Measurements from ENCODE around the gene CTSC. TPM values are rescaled to one million over a fixed set of nuclear protein-coding genes. Genes with fewer than 3 reads are reported as not detected.

The CTSC gene
- total and polyA plus RNA-seq, 7 donors = 28.0 to 203 (median 47.1) TPM

DNA sequence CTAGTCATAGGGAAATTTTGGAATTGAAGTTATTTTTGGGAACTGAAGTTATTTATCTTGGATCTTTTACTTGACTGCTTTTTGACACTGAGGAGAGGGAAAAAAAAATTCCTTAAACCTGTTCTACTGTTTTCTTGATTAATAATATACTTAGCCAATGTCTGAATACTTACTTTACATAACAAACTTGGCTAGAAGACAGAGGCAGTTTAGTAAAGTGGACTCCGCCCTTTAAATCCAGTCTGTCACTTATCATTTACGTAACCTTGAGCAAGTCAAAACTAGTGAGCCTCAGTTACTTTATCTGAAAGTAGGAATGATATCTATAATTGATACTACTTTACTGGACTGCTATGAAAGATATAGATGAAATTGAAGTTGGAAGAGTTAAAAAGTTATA lies 19.5 kb downstream of the CTSC start:
- Histone ChIP-seq H3K27ac (no peak overlapping the region), H3K4me1 (peaks cover 0 to 22% (median 21%) of the 10 kb centered on the region in 4 donors), H3K36me3 (no peaks in the 10 kb centered on the region), H3K27me3 (no peaks in the 10 kb centered on the region), H3K9me3 (no peaks in the 10 kb centered on the region), H3K4me3 (no peak overlapping the region)
- WGBS, 2 donors = 25 to 76% methylated on average over 2 of the region's 2 CpGs
- no peak for TF ChIP-seq POLR2AphosphoS5 (IDR thresholded peaks at IDR 0.05)
- TF ChIP-seq, protein P1, sequence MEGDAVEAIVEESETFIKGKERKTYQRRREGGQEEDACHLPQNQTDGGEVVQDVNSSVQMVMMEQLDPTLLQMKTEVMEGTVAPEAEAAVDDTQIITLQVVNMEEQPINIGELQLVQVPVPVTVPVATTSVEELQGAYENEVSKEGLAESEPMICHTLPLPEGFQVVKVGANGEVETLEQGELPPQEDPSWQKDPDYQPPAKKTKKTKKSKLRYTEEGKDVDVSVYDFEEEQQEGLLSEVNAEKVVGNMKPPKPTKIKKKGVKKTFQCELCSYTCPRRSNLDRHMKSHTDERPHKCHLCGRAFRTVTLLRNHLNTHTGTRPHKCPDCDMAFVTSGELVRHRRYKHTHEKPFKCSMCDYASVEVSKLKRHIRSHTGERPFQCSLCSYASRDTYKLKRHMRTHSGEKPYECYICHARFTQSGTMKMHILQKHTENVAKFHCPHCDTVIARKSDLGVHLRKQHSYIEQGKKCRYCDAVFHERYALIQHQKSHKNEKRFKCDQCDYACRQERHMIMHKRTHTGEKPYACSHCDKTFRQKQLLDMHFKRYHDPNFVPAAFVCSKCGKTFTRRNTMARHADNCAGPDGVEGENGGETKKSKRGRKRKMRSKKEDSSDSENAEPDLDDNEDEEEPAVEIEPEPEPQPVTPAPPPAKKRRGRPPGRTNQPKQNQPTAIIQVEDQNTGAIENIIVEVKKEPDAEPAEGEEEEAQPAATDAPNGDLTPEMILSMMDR (IDR thresholded peaks at IDR 0.05) = no peak
- no peak for DNase-seq
- intact Hi-C loops (cut with DNase I) = no loop called here

DNA sequence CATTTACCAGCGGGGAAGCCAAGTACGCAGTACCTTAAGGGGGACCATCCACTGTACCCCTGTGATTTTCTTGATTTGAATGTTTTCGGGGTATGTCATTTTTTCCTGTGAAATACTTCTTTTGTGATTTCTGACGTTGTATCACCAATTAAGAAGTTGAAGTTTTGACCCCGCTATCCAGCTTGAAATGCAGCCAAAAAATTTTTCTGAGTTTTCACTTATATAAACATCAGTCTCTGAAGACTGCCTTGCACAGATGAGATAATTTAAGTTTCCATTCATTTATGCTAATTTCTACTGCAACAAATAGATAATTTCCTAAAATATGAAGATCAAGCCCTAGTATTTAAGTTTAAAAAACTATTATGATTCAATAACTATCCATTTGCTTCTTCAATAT lies 20.0 kb downstream of the CTSC start:
- Histone ChIP-seq H3K27ac (no peak overlapping the region), H3K9me3 (no peaks in the 10 kb centered on the region), H3K27me3 (no peaks in the 10 kb centered on the region), H3K4me1 (peaks cover 0 to 27% (median 25%) of the 10 kb centered on the region in 4 donors), H3K36me3 (no peaks in the 10 kb centered on the region), H3K4me3 (no peak overlapping the region)
- DNase-seq = no peak
- WGBS, 2 donors = 80 to 87% methylated on average over 5 of the region's 5 CpGs
- intact Hi-C loops (cut with DNase I) = no loop called here
- TF ChIP-seq EP300 (IDR thresholded peaks at IDR 0.05) (no peak), POLR2AphosphoS5 (IDR thresholded peaks at IDR 0.05) (no peak), POLR2A (IDR thresholded peaks at IDR 0.05) (no peak)
- TF ChIP-seq, protein P1 (IDR thresholded peaks at IDR 0.05) = no peak

DNA sequence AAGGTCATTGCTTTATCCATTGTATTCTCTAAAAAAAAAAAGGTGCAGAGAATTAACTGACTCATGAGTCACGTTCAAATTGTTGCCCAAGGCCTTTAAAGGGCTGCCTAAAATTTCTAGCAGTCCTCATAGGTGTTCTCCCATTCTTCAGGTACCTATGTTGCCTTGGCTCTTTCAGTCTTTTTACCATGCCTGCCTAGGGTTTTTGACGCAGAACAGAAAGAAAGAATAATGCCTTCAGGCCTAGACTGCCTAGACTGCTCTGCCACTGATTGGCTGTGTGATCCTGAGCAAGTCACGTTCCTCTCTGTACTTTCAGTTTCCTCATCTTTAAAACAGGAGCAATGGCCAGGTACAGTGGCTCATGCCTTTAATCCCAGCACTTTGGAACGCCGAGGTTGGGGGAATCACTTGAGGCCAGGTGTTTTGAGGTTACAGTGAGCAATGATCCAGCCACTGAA lies 21.5 kb downstream of the CTSC start:
- WGBS, 2 donors = 28 to 72% methylated on average over 5 of the region's 5 CpGs

DNA sequence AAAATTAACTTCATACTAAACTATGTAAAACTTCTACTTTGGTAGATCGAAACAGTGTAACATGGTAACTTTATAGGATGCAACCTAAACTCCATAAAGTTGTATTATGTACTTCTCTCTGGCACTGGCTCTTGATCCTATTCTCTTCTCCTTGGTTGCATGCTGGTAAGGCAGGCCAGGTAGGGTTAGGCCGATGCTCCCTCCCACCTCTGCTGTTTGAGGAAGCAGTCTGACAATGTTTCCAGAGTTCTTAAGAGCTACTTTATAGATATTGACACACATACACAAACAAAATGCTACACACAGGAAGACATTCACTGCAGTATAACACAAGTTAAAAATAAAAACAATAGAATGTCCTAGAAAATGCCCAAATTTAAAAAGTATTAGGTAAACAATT lies 22.5 kb downstream of the CTSC start:
- H3K27ac ChIP-seq = no peak overlapping the region
- TF ChIP-seq, protein P1 (IDR thresholded peaks at IDR 0.05) = no peak
- H3K4me3 ChIP-seq = no peak overlapping the region
- no peaks in the 10 kb centered on the region for H3K9me3 ChIP-seq
- intact Hi-C loops (cut with DNase I) = no loop called here
- WGBS, 2 donors = 51 to 80% methylated on average over 2 of the region's 2 CpGs
- H3K4me1 ChIP-seq = peaks cover 0 to 42% (median 27%) of the 10 kb centered on the region in 4 donors
- DNase-seq = no peak
- H3K36me3 ChIP-seq = no peaks in the 10 kb centered on the region
- no peaks in the 10 kb centered on the region for H3K27me3 ChIP-seq

More for the DNA sequence above, 21.5 kb downstream of the CTSC start:
- no peaks in the 10 kb centered on the region for H3K36me3 ChIP-seq
- TF ChIP-seq EP300 (IDR thresholded peaks at IDR 0.05) (no peak), POLR2AphosphoS5 (IDR thresholded peaks at IDR 0.05) (no peak), POLR2A (IDR thresholded peaks at IDR 0.05) (no peak)
- TF ChIP-seq, protein P1 (IDR thresholded peaks at IDR 0.05) = no peak
- no peaks in the 10 kb centered on the region for H3K9me3 ChIP-seq
- H3K27me3 ChIP-seq = no peaks in the 10 kb centered on the region
- no peak for DNase-seq
- no peak overlapping the region for H3K4me3 ChIP-seq
- intact Hi-C loops (cut with DNase I) = no loop called here
- peaks cover 0 to 41% (median 30%) of the 10 kb centered on the region in 4 donors for H3K4me1 ChIP-seq
- H3K27ac ChIP-seq = no peak overlapping the region

DNA sequence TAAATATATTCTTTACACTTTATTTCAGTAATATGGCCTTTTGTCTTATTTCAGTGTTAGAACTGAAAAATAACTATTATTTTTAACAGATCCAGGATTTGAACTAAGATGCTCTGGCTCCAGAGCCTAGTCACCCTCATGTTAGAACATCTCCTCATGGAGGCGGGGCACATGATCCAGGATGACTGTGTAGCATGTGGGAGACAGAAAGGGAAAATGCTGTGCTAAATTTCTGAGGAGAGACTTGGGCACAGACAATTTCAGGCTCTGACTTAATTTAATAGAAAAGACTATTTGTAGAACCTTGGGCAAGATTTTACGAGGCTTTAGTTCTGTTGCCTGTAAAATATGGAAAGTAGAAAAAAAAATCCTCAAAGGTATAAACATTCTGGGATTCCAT lies 24.1 kb downstream of the CTSC start:
- no peak for DNase-seq
- Histone ChIP-seq H3K36me3 (no peaks in the 10 kb centered on the region), H3K27ac (peak overlapping the region in 3 of 4 donors; percentile 1 to 58 (median 48)), H3K4me3 (no peak overlapping the region), H3K4me1 (peaks cover 0 to 38% (median 24%) of the 10 kb centered on the region in 4 donors), H3K27me3 (no peaks in the 10 kb centered on the region), H3K9me3 (no peaks in the 10 kb centered on the region)
- TF ChIP-seq, protein P1 (IDR thresholded peaks at IDR 0.05) = no peak
- TF ChIP-seq POLR2AphosphoS5 (IDR thresholded peaks at IDR 0.05) = no peak
- no peak for TF ChIP-seq POLR2A (IDR thresholded peaks at IDR 0.05)
- TF ChIP-seq EP300 (IDR thresholded peaks at IDR 0.05) = no peak
- intact Hi-C loops (cut with DNase I) = no loop called here
- 88 to 93% methylated on average over 2 of the region's 2 CpGs for WGBS, 2 donors

Data from sigmoid colon (tissue), 7 donors.